OCI-LY3 (cell line): ENCODE measurements around the gene CCDC78.
A peak's percentile ranks its signal among the peaks of the same experiment; 100 is the strongest.

Experiments
- H2AFZ ChIP-seq: fragments of 200-600, 300-600 bp; shearing (Covaris generic); 2 replicates; pipeline ENCODE4 v1.6.0; 2014; ENCODE audit warnings: antibody characterized with exemption, low read depth, low read length
- H3K27ac ChIP-seq: fragments of 200-600, 300-600 bp; sonication (generic); 2 replicates; pipeline ENCODE4 v1.5.1; 2014; ENCODE audit warnings: mild to moderate bottlenecking, low read length, moderate library complexity, mixed read lengths
- H3K27me3 ChIP-seq: fragments of 200-600, 300-600 bp; sonication (generic); 2 replicates; pipeline ENCODE4 v1.6.1; 2014; ENCODE audit warnings: low read depth, low read length, mixed read lengths
- H3K36me3 ChIP-seq: fragments of 200-600, 300-600 bp; sonication (generic); replicated peaks from 2 replicates; pipeline ENCODE3; 2014; ENCODE audit warnings: low read depth, low read length, mixed read lengths
- H3K4me1 ChIP-seq: fragments of 300-600, 200-600 bp; sonication (generic); 2 replicates; pipeline ENCODE4 v1.6.1; 2014; ENCODE audit warnings: low read length, mixed read lengths
- H3K4me2 ChIP-seq: fragments of 200-600, 300-600 bp; sonication (generic); 2 replicates; pipeline ENCODE4 v1.6.1; 2014; ENCODE audit warnings: low read length, mixed read lengths
- H3K4me3 ChIP-seq: fragments of 300-600, 200-600 bp; sonication (generic); 2 replicates; pipeline ENCODE4 v1.5.1; 2014; ENCODE audit warnings: antibody characterized with exemption, mild to moderate bottlenecking, low read length, moderate library complexity
- H3K79me2 ChIP-seq: fragments of 300-600, 200-600 bp; shearing (Covaris generic); 2 replicates; pipeline ENCODE4 v1.6.1; 2014; ENCODE audit warnings: mild to moderate bottlenecking, low read length, mixed read lengths
- H3K9ac ChIP-seq: fragments of 300-600, 200-600 bp; shearing (Covaris generic); 2 replicates; pipeline ENCODE4 v1.6.0; 2014; ENCODE audit warnings: mild to moderate bottlenecking, low read length, moderate library complexity
- H3K9me3 ChIP-seq: fragments of 200-600, 300-600 bp; shearing (Covaris generic); 2 replicates; pipeline ENCODE4 v1.6.1; 2014; ENCODE audit warnings: low read length, mixed read lengths; ENCODE audit not compliant: insufficient read depth
- H4K20me1 ChIP-seq: fragments of 200-600, 300-600 bp; sonication (generic); 2 replicates; pipeline ENCODE4 v1.6.1; 2016; ENCODE audit warnings: low read length, mixed read lengths; ENCODE audit not compliant: insufficient read depth
- CTCF ChIP-seq: fragments of 200-600, 300-600 bp; sonication (generic); IDR thresholded peaks from 2 replicates; pipeline ENCODE4 v1.5.1; 2014; ENCODE audit warnings: antibody characterized with exemption, low read length, low read depth
- EZH2phosphoT487 ChIP-seq: fragments of 200-600 bp; shearing (Covaris generic); IDR thresholded peaks from 2 replicates; pipeline ENCODE4 v1.6.1; 2018; ENCODE audit warnings: antibody characterized with exemption, mixed run types, low read depth

Gene CCDC78

GRCh38 chr16:676913-677312, 49.3 kb downstream of the CCDC78 start:
- peaks cover 9% of the 10 kb centered on the region for H3K4me1 ChIP-seq
- H3K4me3 ChIP-seq: no peak overlapping the region
- TF ChIP-seq EZH2phosphoT487: no peak
- TF ChIP-seq CTCF: no peak
- H3K27ac ChIP-seq: no peak overlapping the region
- no peak overlapping the region for H3K4me2 ChIP-seq
- H3K36me3 ChIP-seq: peaks cover 20% of the 10 kb centered on the region
- H3K27me3 ChIP-seq: no peaks in the 10 kb centered on the region
- H3K9me3 ChIP-seq: no peaks in the 10 kb centered on the region
- H2AFZ ChIP-seq: no peak overlapping the region
- no peak overlapping the region for H3K9ac ChIP-seq
- 0 out of 2 replicates have a peak, but pooled peaks cover 4% of the 10 kb centered on the region for H4K20me1 ChIP-seq
- H3K79me2 ChIP-seq: peaks cover 16% of the 10 kb centered on the region

- H3K27me3 ChIP-seq: no peaks in the 10 kb centered on the region
- H4K20me1 ChIP-seq: 0 out of 2 replicates have a peak, but pooled peaks cover 4% of the 10 kb centered on the region
- H3K4me2 ChIP-seq: no peak overlapping the region
- peaks cover 16% of the 10 kb centered on the region for H3K36me3 ChIP-seq
- TF ChIP-seq CTCF: no peak
- H3K9ac ChIP-seq: no peak overlapping the region
- H3K9me3 ChIP-seq: no peaks in the 10 kb centered on the region
- H2AFZ ChIP-seq: no peak overlapping the region
- H3K4me1 ChIP-seq: peaks cover 7% of the 10 kb centered on the region
- H3K4me3 ChIP-seq: no peak overlapping the region
- peaks cover 12% of the 10 kb centered on the region for H3K79me2 ChIP-seq
- no peak overlapping the region for H3K27ac ChIP-seq
Observed at GRCh38 chr16:676565-676902, 49.7 kb downstream of the CCDC78 start.

GRCh38 chr16:675884-676564, 50.2 kb downstream of the CCDC78 start:
- TF ChIP-seq EZH2phosphoT487 (no peak), CTCF (no peak)
- H3K79me2 ChIP-seq: peaks cover 7% of the 10 kb centered on the region
- no peak overlapping the region for H3K27ac ChIP-seq
- H2AFZ ChIP-seq: no peak overlapping the region
- H4K20me1 ChIP-seq: no peaks in the 10 kb centered on the region
- no peaks in the 10 kb centered on the region for H3K9me3 ChIP-seq
- H3K36me3 ChIP-seq: peaks cover 11% of the 10 kb centered on the region
- H3K4me1 ChIP-seq: peaks cover 2% of the 10 kb centered on the region
- no peak overlapping the region for H3K4me2 ChIP-seq
- no peaks in the 10 kb centered on the region for H3K27me3 ChIP-seq
- H3K9ac ChIP-seq: no peak overlapping the region
- H3K4me3 ChIP-seq: no peak overlapping the region; the same call in 1 of the 2 replicates

GRCh38 chr16:674968-675883, 51.0 kb downstream of the CCDC78 start, which contains the start of gene RHBDL1:
Gene RHBDL1, plus strand, starts transcription at chr16:675671. Its CDS starts 120 bp downstream, at chr16:675791.
- Histone ChIP-seq H3K79me2 (no peaks in the 10 kb centered on the region), H3K4me3 (no peak within 1 kb of the TSS; the same call in 1 of the 2 replicates), H3K9ac (no peak within 1 kb of the TSS), H3K4me1 (no peaks in the 10 kb centered on the region), H3K27ac (no peak within 1 kb of the TSS), H4K20me1 (no peaks in the 10 kb centered on the region), H3K36me3 (peaks cover 17% of the 10 kb centered on the region), H3K27me3 (no peaks in the 10 kb centered on the region), H3K4me2 (peak within 1 kb of the TSS; percentile 28), H3K9me3 (no peaks in the 10 kb centered on the region), H2AFZ (no peak within 1 kb of the TSS)
- no peak for TF ChIP-seq CTCF
- no peak for TF ChIP-seq EZH2phosphoT487
